GM10847 (cell line): Measurements from ENCODE around the gene AMN.

ENCODE experiments used
- POLR2A ChIP-seq: IDR thresholded peaks from 2 replicates; pipeline ENCODE4 v1.6.1; 2011; ENCODE audit not compliant: insufficient read length; ENCODE audit errors: extremely low read depth

Gene AMN

GRCh38 chr14:102917056-102917385 lies 5.4 kb upstream of the AMN start:
- no peak for TF ChIP-seq POLR2A

- no peak for TF ChIP-seq POLR2A
Measured at GRCh38 chr14:102917469-102918211, 4.8 kb upstream of the AMN start.

- TF ChIP-seq POLR2A = no peak
Measured at GRCh38 chr14:102918438-102918837, 4.0 kb upstream of the AMN start.

DNA sequence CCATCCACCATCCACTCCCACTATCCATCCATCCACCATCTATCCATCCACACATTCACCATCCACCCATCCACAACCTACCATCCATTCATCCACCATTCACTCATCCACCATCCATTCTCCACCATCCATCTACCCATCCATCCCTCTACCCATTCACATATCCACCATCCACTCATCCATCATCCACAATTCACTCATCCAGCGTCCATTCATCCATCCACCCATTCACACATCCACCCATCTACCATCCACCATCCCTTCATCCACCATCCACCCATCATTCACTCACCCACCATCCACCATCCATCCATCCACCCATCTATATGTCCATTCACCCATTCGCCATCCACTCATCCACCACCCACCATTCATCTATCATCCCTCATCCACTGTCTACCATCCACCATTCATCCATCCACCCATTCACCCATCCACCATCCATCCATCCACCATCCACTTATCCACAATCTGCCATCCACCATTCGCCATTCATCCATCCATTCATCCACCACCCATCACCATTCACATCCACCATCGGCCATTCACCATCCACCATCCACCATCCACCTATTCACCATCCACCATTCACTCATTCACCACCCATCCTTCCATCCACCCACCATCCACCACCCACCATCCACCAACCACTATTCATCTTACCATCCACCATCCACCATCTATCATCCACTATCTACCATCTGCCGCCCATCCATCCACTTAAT lies 2.0 kb upstream of the AMN start:
- TF ChIP-seq POLR2A = no peak

DNA sequence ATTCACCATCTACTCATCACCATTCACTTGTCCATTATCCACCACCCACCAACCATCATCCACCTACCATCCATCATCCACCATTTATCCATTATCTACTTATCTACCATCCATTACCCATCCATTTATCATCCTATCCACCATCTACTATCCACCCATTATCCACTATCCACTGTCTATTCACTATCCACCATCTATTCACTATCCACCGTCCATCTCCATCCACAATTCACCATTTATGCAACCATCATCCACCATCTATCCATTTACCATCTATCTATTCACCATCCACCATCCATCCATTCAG lies 1.5 kb upstream of the AMN start:
- no peak for TF ChIP-seq POLR2A

- TF ChIP-seq POLR2A = no peak
Measured at GRCh38 chr14:102923201-102923924, 900 bp downstream of the AMN start.

- TF ChIP-seq POLR2A = no peak
Measured at GRCh38 chr14:102923925-102924486, 1.5 kb downstream of the AMN start.

- TF ChIP-seq POLR2A = no peak
Measured at GRCh38 chr14:102924632-102925588, 2.4 kb downstream of the AMN start.

- TF ChIP-seq POLR2A = no peak
Measured at GRCh38 chr14:102925646-102926045, 3.2 kb downstream of the AMN start.

DNA sequence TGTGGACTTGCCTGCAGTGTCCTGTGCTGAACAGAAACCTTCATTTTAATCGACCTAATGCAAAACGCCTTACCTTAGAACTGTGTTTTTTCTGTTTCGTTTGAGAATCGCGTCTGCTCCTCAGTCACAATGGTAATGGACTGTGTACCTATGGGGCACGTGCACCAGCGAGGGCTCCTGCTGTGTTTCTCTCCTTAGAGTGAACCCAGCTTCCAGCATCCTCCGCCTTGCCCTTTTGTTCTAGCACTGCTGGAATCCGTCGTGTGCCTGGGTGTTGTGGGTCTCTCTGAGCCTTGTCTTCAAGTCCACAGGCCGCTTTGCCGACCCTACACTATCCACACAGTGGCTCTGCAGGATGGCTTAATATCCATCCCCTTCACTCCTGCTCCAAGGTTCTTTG lies 3.6 kb downstream of the AMN start:
- no peak for TF ChIP-seq POLR2A

DNA sequence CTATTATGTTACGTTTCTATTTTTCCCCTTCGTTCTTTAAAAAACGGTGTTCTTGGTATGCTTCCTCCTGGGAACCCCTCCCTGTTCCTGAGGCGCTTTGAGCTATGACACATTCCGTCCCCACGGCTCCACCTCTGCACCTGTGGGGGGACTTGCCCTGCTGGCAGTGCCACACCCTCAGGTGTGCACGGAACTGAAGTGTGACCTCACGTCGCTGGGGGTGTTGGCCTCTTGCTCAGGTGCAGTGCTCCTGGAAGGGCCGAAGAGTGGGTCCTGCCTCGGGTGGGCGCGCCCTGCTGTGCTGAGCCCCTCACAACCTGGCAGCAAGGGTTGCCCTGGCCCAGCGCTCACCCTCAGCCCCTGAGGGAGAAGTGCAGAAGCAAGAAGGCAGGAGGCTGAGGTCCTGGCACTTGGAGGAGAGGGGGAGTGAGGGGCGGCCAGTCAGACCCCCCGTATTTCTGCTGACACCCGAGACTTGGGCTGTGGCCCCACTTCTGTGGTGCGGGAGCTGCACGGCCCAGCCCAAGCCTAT lies 4.9 kb downstream of the AMN start:
- no peak for TF ChIP-seq POLR2A

GRCh38 chr14:102927878-102928411 lies 5.5 kb downstream of the AMN start:
- TF ChIP-seq POLR2A = no peak

GRCh38 chr14:102928412-102929240 lies 6.2 kb downstream of the AMN start:
- no peak for TF ChIP-seq POLR2A
